MM.1S (cell line): Measurements from ENCODE around the gene ZNF549.

Experiments used
- EZH2 ChIP-seq: fragments of 300-600 bp; sonication (generic); optimal IDR thresholded peaks from 2 replicates; pipeline ENCODE3; 2017; ENCODE audit warnings: low read depth, mild to moderate bottlenecking, antibody characterized with exemption, low read length, mixed read lengths
- EZH2phosphoT487 ChIP-seq: fragments of 300-600 bp; sonication (generic); IDR thresholded peaks from 2 replicates; pipeline ENCODE4 v1.6.1; 2018; ENCODE audit warnings: antibody characterized with exemption, low read length
- TF ChIP-seq, protein P1 (sequence below): fragments of 300-600 bp; sonication (generic); IDR thresholded peaks from 2 replicates; pipeline ENCODE4 v1.5.1; 2016; ENCODE audit warnings: antibody characterized with exemption, low read length, mixed read lengths

DNA sequence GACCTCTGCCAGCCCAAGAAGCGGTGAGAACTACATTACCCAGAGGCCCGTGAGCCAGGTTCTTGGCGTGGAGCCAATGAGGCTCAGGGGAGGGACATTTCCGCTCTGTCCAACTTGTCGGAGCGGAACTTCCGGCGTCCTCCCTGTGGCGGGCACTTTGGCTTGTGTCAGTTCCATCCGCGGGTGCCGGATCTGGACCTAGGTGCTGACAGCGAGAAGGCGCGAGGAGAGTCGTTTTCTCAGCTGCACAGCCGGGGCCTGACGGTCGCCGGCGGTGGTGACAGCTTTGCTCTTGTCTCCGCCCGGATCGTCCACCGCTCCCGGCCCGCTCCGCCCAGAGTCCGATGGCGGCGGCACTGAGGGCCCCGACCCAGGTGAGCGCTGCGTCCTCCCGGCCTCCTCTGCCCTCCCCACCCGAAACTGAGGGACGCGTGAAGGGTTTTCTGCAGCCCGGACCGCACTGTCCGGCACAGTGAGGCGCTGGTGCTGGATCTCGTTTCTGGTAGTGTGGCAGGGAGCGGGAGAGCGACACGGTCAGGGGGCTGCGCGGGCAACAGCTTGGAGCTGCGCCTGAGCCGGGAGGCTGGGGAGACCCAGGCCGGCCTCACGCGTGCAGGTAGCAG lies 72.7 kb downstream of the ZNF549 start, which contains the start of gene ZNF530:
- TF ChIP-seq, protein P1, sequence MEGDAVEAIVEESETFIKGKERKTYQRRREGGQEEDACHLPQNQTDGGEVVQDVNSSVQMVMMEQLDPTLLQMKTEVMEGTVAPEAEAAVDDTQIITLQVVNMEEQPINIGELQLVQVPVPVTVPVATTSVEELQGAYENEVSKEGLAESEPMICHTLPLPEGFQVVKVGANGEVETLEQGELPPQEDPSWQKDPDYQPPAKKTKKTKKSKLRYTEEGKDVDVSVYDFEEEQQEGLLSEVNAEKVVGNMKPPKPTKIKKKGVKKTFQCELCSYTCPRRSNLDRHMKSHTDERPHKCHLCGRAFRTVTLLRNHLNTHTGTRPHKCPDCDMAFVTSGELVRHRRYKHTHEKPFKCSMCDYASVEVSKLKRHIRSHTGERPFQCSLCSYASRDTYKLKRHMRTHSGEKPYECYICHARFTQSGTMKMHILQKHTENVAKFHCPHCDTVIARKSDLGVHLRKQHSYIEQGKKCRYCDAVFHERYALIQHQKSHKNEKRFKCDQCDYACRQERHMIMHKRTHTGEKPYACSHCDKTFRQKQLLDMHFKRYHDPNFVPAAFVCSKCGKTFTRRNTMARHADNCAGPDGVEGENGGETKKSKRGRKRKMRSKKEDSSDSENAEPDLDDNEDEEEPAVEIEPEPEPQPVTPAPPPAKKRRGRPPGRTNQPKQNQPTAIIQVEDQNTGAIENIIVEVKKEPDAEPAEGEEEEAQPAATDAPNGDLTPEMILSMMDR, result no peak
- TF ChIP-seq EZH2 (no peak), EZH2phosphoT487 (no peak)
